Activated T-cell treated with anti-CD3 and anti-CD28 coated beads for 24 hours (primary cell): ENCODE data around the gene FBN1.

Experiments used
- DNase-seq: peaks from one replicate; pipeline ENCODE4 v3.0.0-alpha.2; 2020; ENCODE audit warnings: low read depth

The FBN1 gene

DNA sequence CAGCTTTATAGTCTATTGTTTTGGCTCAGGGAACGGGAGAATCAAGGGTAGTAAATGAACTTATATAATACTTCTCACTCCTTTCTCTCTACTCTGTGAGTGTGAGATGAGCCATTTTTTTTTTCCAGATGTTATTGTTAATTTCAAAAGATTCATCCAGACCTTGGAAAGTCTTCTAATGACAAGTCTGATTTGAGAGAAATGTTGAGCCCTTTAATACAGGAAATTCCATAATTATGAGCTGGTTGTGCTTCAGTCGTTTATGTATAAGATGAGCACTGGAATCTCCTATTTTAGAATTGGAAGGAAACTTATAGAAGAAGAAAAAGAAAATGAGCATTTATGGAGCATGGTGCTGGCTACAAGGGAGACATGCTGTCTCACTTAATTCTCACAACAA, 92.0 kb downstream of the FBN1 start:
- DNase-seq = no peak

DNA sequence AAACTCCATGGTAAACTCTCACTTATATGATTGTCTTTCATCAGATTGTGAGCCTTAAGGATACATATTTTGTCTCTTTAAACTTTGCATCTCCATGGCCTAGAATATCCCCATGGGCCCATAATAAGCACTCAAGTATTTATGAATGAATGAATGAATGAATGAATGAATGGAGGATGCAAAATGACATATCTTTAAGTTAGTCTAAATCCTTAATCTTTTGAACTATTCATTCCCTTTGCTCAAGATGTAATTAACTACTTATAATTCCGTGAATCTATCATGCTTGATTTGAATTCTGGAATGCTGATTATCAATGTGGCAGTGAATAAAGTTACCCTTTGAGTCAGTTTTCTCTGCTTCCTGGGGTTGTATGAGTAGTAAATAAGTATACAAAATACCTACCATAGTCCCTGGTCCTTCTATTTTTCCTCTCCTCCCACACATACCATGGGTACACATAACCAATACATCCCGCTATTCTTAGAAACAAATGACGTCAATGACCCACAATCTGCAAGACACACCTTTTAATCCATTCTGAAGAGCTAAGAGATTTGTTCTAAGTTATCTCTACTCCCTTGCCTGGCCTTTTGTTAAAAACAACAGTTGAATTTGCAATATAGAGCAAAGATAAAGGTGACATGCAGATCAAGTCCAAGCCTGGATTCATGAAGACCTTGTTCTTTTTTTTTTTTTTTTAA, 94.5 kb downstream of the FBN1 start:
- no peak for DNase-seq

DNA sequence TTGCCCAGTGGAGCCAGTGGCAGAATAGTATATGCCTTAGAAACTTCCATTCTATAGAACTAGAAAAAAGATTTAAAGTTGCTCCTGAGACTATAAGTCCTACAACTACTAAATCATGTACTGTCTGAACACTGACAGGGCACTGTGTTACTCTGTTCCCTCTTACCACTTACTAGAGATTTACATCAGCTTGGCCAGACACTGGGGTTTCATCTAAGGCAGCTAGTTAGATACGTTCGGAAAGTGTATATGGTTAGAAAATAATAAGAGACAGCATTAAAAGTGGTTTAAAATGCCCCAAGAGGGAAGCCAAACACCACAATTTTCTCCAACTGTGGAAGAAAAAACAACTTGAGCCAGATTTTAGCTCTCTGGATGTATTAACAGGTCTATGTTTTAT, 97.1 kb downstream of the FBN1 start:
- no peak for DNase-seq

DNA sequence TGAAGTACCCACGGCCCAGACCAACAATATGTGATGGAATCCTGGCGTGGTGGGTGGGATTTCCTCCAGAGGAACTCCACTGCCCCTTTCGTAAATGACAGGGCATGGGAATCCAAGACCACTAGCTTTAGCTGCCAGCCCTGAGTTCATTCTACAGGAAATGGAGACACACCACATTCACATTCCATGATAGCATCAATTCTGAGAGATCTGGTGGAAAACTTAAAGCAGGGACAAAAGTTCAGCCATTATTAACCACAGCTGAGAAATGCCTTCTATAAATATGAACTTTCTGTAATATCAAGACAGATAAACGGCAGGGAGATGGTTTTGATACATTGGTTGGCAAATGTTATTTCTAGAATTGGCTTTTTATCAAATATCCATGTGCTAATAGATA, 98.2 kb downstream of the FBN1 start:
- no peak for DNase-seq

DNA sequence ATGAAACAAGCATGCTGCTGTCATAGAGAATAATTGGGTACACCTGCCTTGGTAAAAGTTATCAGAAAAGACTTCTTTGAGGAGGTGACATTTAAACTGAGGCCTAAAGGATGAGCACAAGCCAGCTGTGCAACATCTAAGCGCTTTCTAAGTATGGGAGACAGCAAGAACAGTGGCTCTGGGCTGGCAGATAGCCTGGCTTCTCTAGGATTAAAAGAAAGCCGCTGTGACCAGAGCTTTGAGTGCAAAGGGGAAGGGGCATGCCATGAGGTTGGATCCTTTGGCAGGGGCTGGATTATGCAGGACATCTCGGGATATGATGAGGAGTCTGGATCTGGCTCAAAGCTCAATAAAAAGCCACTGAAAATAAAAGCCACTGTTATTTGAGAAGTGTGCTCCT, 99.2 kb downstream of the FBN1 start:
- DNase-seq = no peak

DNA sequence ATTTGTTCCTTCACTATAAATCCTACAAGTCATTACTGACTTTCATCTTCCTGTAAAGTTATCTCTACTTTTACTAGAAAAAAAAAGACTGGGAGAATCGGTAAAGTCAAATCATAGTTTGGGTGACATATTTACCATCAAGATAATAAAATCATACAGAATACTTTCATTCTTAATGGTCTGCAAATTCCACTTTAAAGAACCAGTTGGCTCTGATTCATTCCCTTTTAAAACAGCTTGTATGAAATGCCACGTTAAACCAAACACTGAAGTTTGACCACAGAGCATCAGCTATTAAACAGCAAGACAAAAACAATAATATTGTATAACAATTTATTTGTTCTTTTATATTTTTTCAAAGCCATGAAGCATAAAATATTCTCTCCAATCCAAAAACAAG, 100.7 kb downstream of the FBN1 start:
- DNase-seq = no peak

DNA sequence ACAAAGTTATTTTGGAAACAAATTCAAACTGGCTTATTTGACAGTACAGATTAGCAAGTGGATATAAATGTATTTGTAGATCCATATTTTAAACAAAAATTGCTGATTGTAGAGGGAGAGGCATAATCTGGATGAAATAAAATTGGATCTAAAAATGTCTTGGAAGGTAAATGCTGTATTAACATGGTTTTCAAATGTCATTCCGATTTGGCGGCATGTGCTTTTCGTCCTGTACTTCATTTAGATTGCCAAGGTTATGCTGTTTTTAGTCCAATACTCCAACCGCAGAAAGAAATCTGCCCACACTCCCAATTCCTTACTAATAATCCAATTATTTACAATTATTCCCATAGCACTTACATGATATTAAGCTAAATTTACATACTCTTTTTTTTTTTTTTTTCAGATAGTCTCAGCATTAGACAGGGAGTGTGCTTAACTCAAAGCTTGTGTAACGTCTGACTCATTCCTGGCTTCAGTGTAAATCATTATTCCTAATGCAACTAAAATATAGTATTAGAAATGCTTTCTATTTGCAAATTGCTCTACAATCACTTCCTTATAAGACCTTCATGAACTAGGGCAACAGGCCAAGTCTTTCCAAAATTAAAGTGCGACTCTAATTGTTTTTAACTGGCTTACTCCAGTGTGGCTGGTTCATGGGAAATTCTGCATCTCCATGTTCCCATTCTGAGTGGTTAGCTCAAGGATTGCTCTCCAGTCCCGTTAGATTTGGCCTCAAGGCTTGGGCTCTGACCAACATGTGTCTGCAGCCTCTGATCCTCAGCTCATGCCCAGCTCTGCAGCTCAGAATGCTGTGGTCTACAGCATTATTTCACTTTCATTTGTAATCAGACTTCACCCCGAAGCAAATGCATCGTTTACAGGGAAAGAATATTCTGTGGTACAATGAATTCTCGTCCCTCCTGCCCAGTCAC, 103.9 kb downstream of the FBN1 start:
- no peak for DNase-seq

DNA sequence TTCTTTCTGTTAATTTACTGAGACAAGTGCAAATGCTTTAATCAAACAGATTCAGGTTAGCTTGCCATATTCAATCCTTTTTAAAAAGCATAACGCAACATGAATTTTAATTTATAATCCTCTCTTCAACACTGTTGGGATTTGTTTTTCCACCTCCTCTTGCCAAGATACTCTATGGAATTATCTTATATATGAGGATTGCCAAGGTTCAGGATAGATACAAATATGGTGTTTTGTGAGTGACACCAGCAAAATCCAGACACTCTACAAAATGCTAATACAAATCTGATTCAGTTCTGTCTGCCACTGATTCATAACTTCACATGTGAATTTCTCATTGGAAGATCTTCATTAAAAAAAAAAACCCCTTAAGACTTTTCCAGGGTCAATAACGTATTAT, 104.8 kb downstream of the FBN1 start:
- no peak for DNase-seq

DNA sequence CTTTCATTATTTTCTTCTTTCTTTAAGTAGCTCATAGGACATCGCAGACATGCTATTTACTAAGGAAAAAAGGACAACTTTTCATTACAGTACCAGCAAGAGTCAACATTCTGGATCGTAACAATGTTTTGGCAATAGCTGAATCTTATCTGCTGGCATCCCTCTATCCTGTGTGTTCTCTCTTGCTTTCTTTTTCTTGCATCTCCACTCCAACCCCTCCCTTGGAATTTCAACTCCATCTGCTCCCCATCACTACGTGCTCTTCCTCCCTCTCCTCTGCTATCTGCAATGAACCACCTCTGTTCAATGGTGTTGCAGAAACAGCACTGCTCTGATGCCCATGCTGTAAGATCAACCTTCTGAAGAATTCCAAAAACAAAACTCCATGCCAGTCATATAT, 106.6 kb downstream of the FBN1 start:
- DNase-seq = no peak

DNA sequence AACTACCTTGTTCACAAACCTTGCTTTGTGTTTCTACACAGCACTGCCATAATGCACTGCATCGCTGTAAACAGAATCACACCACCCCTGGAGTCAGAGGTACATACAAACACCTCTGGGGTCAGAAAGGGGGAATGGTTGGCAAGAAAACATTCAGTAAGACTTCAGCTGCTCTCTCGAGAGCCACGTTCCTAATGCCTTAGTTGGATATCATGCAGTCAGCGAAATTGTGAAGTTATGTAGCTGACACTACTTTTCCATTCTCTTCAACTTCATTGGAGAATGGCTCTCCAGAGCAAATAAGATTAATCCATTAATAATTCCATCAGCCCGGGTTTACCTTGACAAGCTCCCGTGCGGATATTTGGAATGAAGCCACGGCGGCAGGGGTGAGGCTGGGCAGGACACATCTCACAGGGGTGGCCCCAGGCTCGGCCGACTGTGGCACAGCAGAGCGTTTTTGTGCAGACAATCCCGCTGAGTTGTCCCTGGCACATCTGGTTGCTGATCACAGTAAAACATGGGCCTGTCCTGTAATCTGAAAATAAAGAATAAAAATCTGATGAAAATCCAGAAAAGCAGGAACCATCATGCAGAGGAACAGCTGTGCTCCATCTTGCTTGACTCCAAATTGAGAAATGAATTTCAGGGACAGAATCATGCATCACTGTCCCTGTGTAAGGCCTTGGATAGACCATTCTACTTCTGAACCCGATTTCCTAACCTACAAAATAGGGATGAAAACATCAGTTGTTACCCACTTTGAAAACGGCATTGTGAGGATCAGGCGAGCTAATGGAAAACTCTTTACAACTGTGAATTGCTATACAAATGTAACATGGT, 108.0 kb downstream of the FBN1 start:
- DNase-seq = no peak

DNA sequence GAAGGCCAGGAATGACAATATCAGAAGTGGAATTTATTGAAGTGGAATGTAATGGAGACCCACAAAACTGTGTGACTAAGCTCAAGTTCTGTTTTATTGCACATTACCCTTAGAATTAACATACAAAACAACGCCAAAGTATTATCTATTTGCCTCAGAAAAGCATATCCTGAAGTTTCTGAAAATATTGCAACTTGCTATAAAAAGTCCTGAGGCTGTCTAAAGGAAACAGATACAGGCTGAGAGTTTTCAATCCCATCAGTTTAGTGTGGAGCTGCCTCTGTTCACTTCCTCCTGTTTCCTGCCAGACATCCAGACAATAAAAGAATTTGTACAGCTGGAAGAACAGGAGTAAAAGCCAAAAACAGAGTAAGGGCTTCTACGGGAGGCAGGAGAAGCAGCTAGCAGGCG, 108.8 kb downstream of the FBN1 start:
- no peak for DNase-seq

DNA sequence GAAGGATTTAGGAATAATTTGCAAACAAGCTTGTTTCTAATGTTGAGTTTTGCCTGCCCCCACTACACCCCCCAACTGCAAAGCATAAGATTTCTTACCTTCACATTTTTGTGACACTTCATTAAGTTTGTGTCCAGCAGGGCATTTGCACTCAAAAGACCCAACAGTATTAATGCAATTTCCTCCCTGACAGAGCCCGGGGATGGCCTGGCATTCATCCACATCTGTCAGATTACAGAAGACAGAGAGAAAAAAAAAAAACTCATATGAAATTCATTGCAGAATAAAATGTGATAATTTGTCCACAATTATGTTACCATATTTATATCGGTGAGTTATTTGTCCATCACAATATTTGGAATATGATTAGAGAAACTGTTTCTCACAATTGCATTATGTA, 111.5 kb downstream of the FBN1 start:
- DNase-seq = no peak

DNA sequence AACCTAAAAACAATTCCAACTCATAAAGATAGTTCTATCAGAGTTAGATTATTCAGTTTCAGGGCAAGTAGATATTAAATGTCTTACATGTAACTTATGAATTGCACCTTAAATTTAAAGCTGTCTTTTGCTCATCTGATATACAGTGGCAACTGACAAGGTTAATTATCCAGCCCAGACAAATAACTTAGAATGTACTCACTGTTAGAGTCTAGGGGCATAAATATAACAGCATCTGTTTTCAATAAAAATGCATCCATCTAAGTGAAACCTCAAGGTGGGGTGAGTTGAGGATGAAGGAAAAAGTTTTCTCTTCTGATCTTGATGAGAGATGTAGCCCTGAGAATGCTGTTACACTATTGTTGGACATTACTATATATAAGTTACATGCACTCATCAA, 112.6 kb downstream of the FBN1 start:
- no peak for DNase-seq

DNA sequence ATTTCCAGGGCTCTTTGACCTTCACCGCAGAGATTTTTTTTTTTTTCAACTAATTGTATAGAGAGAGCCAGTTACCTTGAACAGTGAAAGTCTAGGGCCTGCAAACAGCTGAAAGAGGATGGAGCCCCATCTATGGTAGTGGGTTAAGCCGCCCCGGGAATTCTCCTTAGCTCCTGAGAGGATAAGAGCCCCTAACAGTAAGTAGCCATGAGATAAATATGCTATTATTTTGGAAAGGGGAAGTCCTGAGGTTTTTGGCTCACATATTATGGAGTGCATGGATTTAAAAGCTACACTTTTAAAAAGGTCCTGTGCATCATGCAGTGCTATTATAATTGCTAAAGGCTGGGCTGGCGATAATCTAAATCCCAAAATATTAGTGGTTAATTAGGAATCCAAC, 115.0 kb downstream of the FBN1 start:
- DNase-seq = no peak

DNA sequence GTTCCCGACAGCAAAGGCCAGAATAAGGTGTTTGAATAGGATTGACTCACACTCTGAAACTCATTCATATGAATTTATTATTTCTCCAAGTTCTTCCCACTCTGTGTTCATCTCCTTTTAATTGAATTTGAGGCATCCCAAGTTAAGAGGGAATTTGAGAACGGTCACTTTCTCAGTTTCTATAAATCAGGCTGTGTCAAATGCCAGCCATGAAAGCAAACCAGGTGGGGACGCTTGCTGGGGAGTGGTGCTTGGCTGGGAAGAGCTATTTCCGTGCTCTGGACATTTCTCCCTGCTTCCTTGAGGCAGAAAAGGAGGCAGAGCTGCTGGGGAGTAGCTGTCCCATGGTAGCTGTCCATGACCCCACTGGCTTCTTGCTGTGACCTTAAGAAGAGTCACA, 116.6 kb downstream of the FBN1 start:
- DNase-seq = no peak

DNA sequence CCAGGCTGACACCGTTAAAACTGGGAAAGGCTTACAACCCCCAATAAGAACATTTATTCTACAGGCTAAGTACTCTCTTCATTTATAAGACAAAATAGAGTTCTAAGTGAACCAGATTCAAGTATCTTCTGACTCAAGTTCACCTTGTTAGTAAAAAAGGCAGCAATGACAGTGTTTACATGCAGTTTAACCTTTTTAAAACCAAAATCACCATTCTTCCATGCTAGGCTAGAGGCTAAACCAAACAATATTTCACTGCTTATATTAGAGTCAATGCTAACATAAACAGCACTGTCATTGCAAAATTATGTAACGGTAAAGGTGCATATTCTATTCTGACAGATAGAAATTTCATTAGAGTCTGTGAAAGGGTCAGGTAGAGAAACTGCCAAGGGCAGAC, 118.0 kb downstream of the FBN1 start:
- DNase-seq = no peak

DNA sequence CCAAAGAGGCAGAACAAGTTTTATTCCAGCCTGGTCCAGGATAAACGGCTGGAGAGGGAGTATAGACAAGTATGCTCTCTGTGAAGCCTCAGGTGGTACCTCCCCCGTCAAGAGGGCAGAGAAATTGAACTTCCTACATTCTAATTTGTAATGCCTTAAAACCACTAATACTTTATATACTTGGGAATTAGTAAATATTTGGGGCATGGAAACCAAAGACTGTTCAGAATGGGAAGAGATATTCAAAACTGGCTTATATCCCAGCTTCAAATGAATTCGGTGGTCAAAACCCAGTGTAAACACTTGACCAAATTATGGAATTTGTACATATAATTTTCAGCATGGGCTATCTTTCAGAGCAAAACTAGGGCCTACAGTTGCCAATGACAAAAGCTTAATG, 122.6 kb downstream of the FBN1 start:
- no peak for DNase-seq

DNA sequence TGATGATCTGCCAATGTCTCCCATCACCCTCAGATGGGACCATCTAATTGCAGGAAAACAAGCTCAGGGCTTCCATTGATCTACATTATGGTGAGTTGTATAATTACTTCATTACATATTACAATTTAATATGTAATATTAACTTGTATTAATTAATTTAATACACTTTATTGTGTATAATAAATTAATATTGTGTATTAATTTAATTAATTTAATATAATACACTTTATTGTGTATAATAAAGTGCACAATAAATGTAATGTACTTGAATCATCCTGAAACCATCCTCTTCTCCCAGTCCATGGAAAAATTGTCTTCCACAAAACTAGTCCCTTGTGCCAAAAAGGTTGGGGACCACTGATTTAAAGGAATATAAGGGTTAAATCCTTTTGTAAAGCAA, 123.4 kb downstream of the FBN1 start:
- no peak for DNase-seq

DNA sequence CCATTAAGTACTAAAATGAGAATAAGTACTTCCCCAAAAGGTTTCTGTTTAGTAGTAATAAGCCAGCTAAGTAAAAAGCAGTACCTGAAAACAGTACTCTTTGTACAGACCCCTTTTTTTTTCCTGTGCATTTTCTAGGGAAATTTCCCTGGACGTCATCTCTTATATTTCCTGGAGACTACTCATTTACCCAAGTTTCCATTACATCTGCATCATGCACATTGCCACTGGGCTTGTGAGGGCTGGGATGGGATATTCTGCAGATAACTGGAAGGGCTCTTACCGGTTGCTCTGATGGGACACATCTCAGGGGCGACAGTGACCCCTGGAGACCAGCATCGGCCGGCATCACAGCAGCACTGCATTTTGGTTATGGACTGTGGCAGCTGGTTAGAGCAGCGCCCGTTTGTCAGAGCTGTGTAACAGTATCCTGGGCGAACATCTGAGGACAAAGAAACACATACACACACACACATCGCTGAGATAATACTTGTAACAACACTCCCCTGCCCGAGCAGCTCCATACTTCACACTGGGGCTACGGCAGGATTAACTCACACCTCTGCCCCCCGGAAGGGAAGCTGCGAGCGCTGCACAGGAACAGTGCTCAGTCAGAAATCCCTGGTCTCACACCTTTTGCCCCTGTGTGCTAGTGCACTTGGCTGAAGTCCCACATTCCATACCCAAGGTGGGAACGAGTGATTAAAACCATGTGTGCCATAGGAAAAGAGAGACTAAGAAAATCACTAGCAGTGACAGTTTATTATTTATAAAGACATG, 124.9 kb downstream of the FBN1 start:
- no peak for DNase-seq

DNA sequence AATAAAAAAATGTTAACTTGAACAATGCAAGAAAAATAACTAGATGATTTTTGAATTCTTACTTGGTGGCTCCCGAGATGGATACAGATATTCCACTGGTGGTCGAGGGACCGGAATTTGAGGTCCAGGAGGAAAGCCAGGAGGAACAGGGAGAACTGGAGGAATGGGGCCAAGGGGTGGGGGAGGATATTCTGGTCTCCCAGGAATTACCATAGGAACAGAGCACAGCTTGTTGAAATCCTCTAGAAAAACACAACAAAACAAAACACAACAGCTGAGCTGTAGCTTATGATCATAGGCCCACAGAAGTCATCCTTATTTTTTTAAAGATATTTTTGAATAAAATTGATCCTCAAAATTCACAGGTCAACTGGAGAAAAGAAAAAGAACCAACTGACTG, 129.4 kb downstream of the FBN1 start:
- no peak for DNase-seq

DNA sequence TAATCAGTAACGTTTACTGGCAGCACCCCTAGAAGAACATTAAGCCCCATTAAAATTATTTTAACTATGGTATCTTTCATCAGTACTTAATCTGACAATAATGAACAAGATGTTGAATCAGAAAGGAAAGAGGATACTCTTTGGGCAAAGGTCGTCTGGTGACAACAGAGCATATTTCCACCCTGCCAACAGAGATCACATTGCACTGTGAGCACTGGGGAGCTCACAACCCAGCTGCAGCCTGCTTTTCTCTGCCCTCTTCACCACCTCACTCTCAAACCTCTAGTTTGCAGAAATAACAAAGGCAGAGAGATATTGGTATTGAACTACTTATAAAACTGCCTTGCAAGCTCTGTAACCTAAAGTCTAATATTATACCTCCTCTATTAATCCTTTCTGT, 130.0 kb downstream of the FBN1 start:
- DNase-seq = no peak
